ENCODE results near the gene TUBB4B.
"Not testable (repeated sequence)": the region's sequence is repeated elsewhere in the genome, so short reads cannot be mapped to it uniquely, and the experiment has no call there.

DNA sequence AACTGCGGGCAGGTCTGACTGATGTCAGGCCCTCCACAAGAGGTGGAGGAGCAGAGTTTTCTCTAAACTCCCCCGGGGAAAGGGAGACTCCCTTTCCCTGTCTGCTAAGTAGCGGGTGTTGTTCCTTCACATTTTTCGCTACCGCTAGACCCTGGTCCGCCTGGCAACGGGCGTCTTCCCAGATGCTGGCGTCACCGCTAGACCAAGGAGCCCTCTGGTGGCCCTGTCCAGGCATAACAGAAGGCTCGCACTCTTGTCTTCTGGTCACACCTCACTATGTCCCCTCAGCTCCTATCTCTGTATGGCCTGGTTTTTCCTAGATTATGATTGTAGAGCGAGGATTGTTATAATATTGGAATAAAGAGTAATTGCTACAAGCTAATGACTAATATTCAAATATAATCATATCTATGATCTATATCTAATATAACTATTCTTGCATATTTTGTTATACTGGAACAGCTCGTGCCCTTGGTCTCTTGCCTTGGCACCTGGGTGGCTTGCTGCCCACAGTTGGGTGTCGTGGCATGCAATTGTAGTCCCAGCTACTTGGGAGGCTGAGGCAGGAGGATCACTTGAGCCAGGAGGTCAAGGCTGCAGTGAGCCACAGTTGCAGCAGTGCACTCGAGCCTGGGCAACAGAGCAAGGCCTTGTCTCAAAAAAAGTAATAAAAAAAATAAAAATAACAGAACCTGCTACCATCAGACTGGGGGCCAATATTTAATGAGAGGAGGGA lies 21.3 kb downstream of the TUBB4B start:
- TF ChIP-seq CTCF (IDR thresholded peaks at IDR 0.05) = peak; percentile 36 to 64 (median 54)
- TF ChIP-seq POLR2A (IDR thresholded peaks at IDR 0.05); EP300 (IDR thresholded peaks at IDR 0.05; ENCODE audit: low read depth); POLR2AphosphoS5 (IDR thresholded peaks at IDR 0.05): not testable (repeated sequence)
